Glomerular visceral epithelial cell (primary cell): Measurements from ENCODE around the gene PLET1.

Experiments used
- DNase-seq: peaks from one replicate; pipeline ENCODE4 v3.0.0-alpha.2; 2016; ENCODE audit errors: extremely low spot score

The PLET1 gene

GRCh38 chr11:112281726-112282125 lies 21.1 kb upstream of the PLET1 start:
- no peak for DNase-seq

GRCh38 chr11:112280268-112281126 lies 19.8 kb upstream of the PLET1 start:
- DNase-seq, result peak; percentile 75

GRCh38 chr11:112279901-112280267 lies 19.2 kb upstream of the PLET1 start:
- peak; percentile 58 for DNase-seq

- DNase-seq, result no peak
Observed at GRCh38 chr11:112278803-112279202, 18.1 kb upstream of the PLET1 start.

- DNase-seq, result no peak
Observed at GRCh38 chr11:112277941-112278340, 17.3 kb upstream of the PLET1 start.

GRCh38 chr11:112277029-112277428 lies 16.4 kb upstream of the PLET1 start:
- DNase-seq, result no peak

GRCh38 chr11:112274007-112274783 lies 13.5 kb upstream of the PLET1 start:
- no peak for DNase-seq

- DNase-seq, result no peak
Observed at GRCh38 chr11:112273066-112273465, 12.4 kb upstream of the PLET1 start.

- no peak for DNase-seq
Observed at GRCh38 chr11:112271242-112271641, 10.6 kb upstream of the PLET1 start.

- DNase-seq, result no peak
Observed at GRCh38 chr11:112270551-112271180, 10.0 kb upstream of the PLET1 start.

GRCh38 chr11:112269139-112269538 lies 8.5 kb upstream of the PLET1 start:
- no peak for DNase-seq

GRCh38 chr11:112268406-112268805 lies 7.7 kb upstream of the PLET1 start:
- DNase-seq, result no peak

GRCh38 chr11:112267188-112267591 lies 6.5 kb upstream of the PLET1 start:
- no peak for DNase-seq

- DNase-seq, result no peak
Observed at GRCh38 chr11:112266410-112266778, 5.7 kb upstream of the PLET1 start.

- no peak for DNase-seq
Observed at GRCh38 chr11:112265659-112266409, 5.2 kb upstream of the PLET1 start.

- peak; percentile 37 for DNase-seq
Observed at GRCh38 chr11:112255067-112255720, 5.5 kb downstream of the PLET1 start.

- no peak for DNase-seq
Observed at GRCh38 chr11:112253605-112254242, 6.9 kb downstream of the PLET1 start.

GRCh38 chr11:112249871-112250610 lies 10.6 kb downstream of the PLET1 start:
- DNase-seq, result no peak

GRCh38 chr11:112248201-112248600 lies 12.5 kb downstream of the PLET1 start:
- DNase-seq, result no peak

GRCh38 chr11:112247201-112247600 lies 13.5 kb downstream of the PLET1 start:
- DNase-seq, result no peak
